GM12873 (cell line): ENCODE data around the gene TRMT1L.
A peak's percentile ranks its signal among the peaks of the same experiment; 100 is the strongest.

Experiments used
- CTCF ChIP-seq: IDR thresholded peaks from 2 replicates; pipeline ENCODE4 v1.5.1; 2012; ENCODE audit warnings: low read depth, mild to moderate bottlenecking, moderate library complexity, low read length, control low read depth; ENCODE audit not compliant: insufficient read depth; ENCODE audit errors: missing control alignments

TRMT1L gene

GRCh38 chr1:185156854-185157598, at the start of gene TRMT1L, which contains the start of gene SWT1:
Gene TRMT1L, minus strand, starts transcription at chr1:185156953. Its CDS starts 241 bp downstream, at chr1:185156712.
Gene SWT1, plus strand, starts transcription at chr1:185157167. Its CDS starts 3,675 bp downstream, at chr1:185160842.
- no peak for TF ChIP-seq CTCF

GRCh38 chr1:185200889-185201288, 44.1 kb upstream of the TRMT1L start:
- no peak for TF ChIP-seq CTCF

- no peak for TF ChIP-seq CTCF
Measured at GRCh38 chr1:185193756-185194155, 37.0 kb upstream of the TRMT1L start.

GRCh38 chr1:185170291-185170848, 13.6 kb upstream of the TRMT1L start:
- peak; percentile 70 for TF ChIP-seq CTCF

- no peak for TF ChIP-seq CTCF
Measured at GRCh38 chr1:185166106-185166505, 9.4 kb upstream of the TRMT1L start.

- no peak for TF ChIP-seq CTCF
Measured at GRCh38 chr1:185162491-185162890, 5.7 kb upstream of the TRMT1L start.

- TF ChIP-seq CTCF: no peak
Measured at GRCh38 chr1:185159966-185160365, 3.2 kb upstream of the TRMT1L start.
